SHP77 treated with DMSO at 0.1 percent for 48 hours (cell line): Measurements from ENCODE around the gene BLMH.

ENCODE experiments used
- DNase-seq: peaks from one replicate; lab custom pipeline; 2025; lab: John Stamatoyannopoulos, UW

Gene BLMH

GRCh38 chr17:30308406-30308805, 16.7 kb upstream of the BLMH start:
- no peak for DNase-seq

- DNase-seq, result no peak
Observed at GRCh38 chr17:30304778-30305177, 13.0 kb upstream of the BLMH start.

- DNase-seq, result no peak
Observed at GRCh38 chr17:30302241-30302640, 10.5 kb upstream of the BLMH start.

GRCh38 chr17:30300818-30301217, 9.1 kb upstream of the BLMH start:
- no peak for DNase-seq

GRCh38 chr17:30299000-30299399, 7.3 kb upstream of the BLMH start:
- DNase-seq, result no peak

GRCh38 chr17:30297715-30298114, 6.0 kb upstream of the BLMH start:
- no peak for DNase-seq

- no peak for DNase-seq
Observed at GRCh38 chr17:30296499-30297080, 4.8 kb upstream of the BLMH start.

- no peak for DNase-seq
Observed at GRCh38 chr17:30292286-30292858, 628 bp upstream of the BLMH start.

GRCh38 chr17:30290696-30291542, 825 bp downstream of the BLMH start:
- DNase-seq, result no peak

- DNase-seq, result no peak
Observed at GRCh38 chr17:30290077-30290476, 1.7 kb downstream of the BLMH start.

GRCh38 chr17:30279156-30279555, 12.6 kb downstream of the BLMH start:
- DNase-seq, result no peak

- no peak for DNase-seq
Observed at GRCh38 chr17:30278032-30278431, 13.7 kb downstream of the BLMH start.

- DNase-seq, result no peak
Observed at GRCh38 chr17:30275911-30276310, 15.8 kb downstream of the BLMH start.

- DNase-seq, result no peak
Observed at GRCh38 chr17:30274887-30275286, 16.9 kb downstream of the BLMH start.

- DNase-seq, result no peak
Observed at GRCh38 chr17:30273373-30273772, 18.4 kb downstream of the BLMH start.

- no peak for DNase-seq
Observed at GRCh38 chr17:30271102-30271501, 20.6 kb downstream of the BLMH start.

GRCh38 chr17:30267625-30268024, 24.1 kb downstream of the BLMH start:
- DNase-seq, result no peak

GRCh38 chr17:30263552-30264333, 28.0 kb downstream of the BLMH start:
- DNase-seq, result no peak

GRCh38 chr17:30256756-30257506, 34.8 kb downstream of the BLMH start:
- DNase-seq, result no peak

GRCh38 chr17:30254150-30254549, 37.6 kb downstream of the BLMH start:
- no peak for DNase-seq

GRCh38 chr17:30253312-30253711, 38.4 kb downstream of the BLMH start:
- no peak for DNase-seq

GRCh38 chr17:30251931-30252330, 39.8 kb downstream of the BLMH start:
- DNase-seq, result no peak
